ENCODE data around the gene WDR41. TPM values are rescaled to one million over a fixed set of nuclear protein-coding genes. Genes with fewer than 3 reads are reported as not detected.
"Not testable (repeated sequence)": the region's sequence is repeated elsewhere in the genome, so short reads cannot be mapped to it uniquely, and the experiment has no call there.

WDR41 gene
- total RNA-seq, 2 donors from 2014 or later: 6.1 to 7.5 TPM

GRCh38 chr5:77483682-77484081 is 8.4 kb downstream of the WDR41 start:
- DNase-seq: no peak
- Mint-ChIP-seq H3K36me3 (ENCODE audit: low read depth) (peaks cover 2% of the 10 kb centered on the region), H3K4me1 (no peaks in the 10 kb centered on the region), H3K27ac (no peak overlapping the region), H3K4me3 (no peak overlapping the region), H3K27me3 (no peaks in the 10 kb centered on the region)
- ATAC-seq: no peak
- H3K9me3 ChIP-seq (ENCODE audit: control insufficient read depth, low read length, poor library complexity, severe bottlenecking): no peaks in the 10 kb centered on the region

GRCh38 chr5:77475041-77475440 is 17.1 kb downstream of the WDR41 start:
- not testable (repeated sequence) for H3K4me1 Mint-ChIP-seq; H3K27ac Mint-ChIP-seq; ATAC-seq; DNase-seq; H3K36me3 Mint-ChIP-seq (ENCODE audit: low read depth); H3K4me3 Mint-ChIP-seq; H3K27me3 Mint-ChIP-seq; H3K9me3 ChIP-seq (ENCODE audit: control insufficient read depth, low read length, poor library complexity, severe bottlenecking)

- DNase-seq; H3K9me3 ChIP-seq (ENCODE audit: control insufficient read depth, low read length, poor library complexity, severe bottlenecking); H3K36me3 Mint-ChIP-seq (ENCODE audit: low read depth); H3K4me3 Mint-ChIP-seq; H3K27me3 Mint-ChIP-seq; ATAC-seq; H3K4me1 Mint-ChIP-seq; H3K27ac Mint-ChIP-seq: not testable (repeated sequence)
These were observed 23.2 kb downstream of the WDR41 start for GRCh38 chr5:77468875-77469274.

GRCh38 chr5:77463905-77464304 is 28.2 kb downstream of the WDR41 start:
- no peak overlapping the region for H3K27ac Mint-ChIP-seq
- DNase-seq (no peak), ATAC-seq (no peak)
- no peak overlapping the region for H3K4me3 Mint-ChIP-seq
- no peaks in the 10 kb centered on the region for H3K9me3 ChIP-seq (ENCODE audit: control insufficient read depth, low read length, poor library complexity, severe bottlenecking)
- peaks cover 6% of the 10 kb centered on the region for H3K4me1 Mint-ChIP-seq
- no peaks in the 10 kb centered on the region for H3K36me3 Mint-ChIP-seq (ENCODE audit: low read depth)
- no peaks in the 10 kb centered on the region for H3K27me3 Mint-ChIP-seq

GRCh38 chr5:77461287-77461686 is 30.8 kb downstream of the WDR41 start:
- peaks cover 6% of the 10 kb centered on the region for H3K4me1 Mint-ChIP-seq
- H3K4me3 Mint-ChIP-seq: no peak overlapping the region

GRCh38 chr5:77454123-77454522 is 38.0 kb downstream of the WDR41 start:
- DNase-seq (no peak), ATAC-seq (no peak)
- Mint-ChIP-seq H3K4me3 (no peak overlapping the region), H3K27ac (no peak overlapping the region), H3K27me3 (no peaks in the 10 kb centered on the region), H3K36me3 (ENCODE audit: low read depth) (peaks cover 8% of the 10 kb centered on the region), H3K4me1 (no peaks in the 10 kb centered on the region)
- no peaks in the 10 kb centered on the region for H3K9me3 ChIP-seq (ENCODE audit: control insufficient read depth, low read length, poor library complexity, severe bottlenecking)

More at GRCh38 chr5:77461287-77461686, 30.8 kb downstream of the WDR41 start:
- Mint-ChIP-seq H3K36me3 (ENCODE audit: low read depth) (no peaks in the 10 kb centered on the region), H3K27me3 (no peaks in the 10 kb centered on the region), H3K27ac (no peak overlapping the region)
- DNase-seq (no peak), ATAC-seq (no peak)
- H3K9me3 ChIP-seq (ENCODE audit: control insufficient read depth, low read length, poor library complexity, severe bottlenecking): no peaks in the 10 kb centered on the region

- Mint-ChIP-seq H3K36me3 (ENCODE audit: low read depth) (peaks cover 8% of the 10 kb centered on the region), H3K4me1 (no peaks in the 10 kb centered on the region), H3K27ac (no peak overlapping the region), H3K27me3 (no peaks in the 10 kb centered on the region), H3K4me3 (no peak overlapping the region)
- ATAC-seq: no peak
- H3K9me3 ChIP-seq (ENCODE audit: control insufficient read depth, low read length, poor library complexity, severe bottlenecking): no peaks in the 10 kb centered on the region
- DNase-seq: no peak
These were observed 39.8 kb downstream of the WDR41 start for GRCh38 chr5:77452351-77452750.

- Mint-ChIP-seq H3K4me1 (peaks cover 2% of the 10 kb centered on the region), H3K27me3 (no peaks in the 10 kb centered on the region), H3K27ac (no peak overlapping the region), H3K36me3 (ENCODE audit: low read depth) (peaks cover 12% of the 10 kb centered on the region), H3K4me3 (no peak overlapping the region)
- ATAC-seq: no peak
- H3K9me3 ChIP-seq (ENCODE audit: control insufficient read depth, low read length, poor library complexity, severe bottlenecking): no peaks in the 10 kb centered on the region
- no peak for DNase-seq
These were observed 42.1 kb downstream of the WDR41 start for GRCh38 chr5:77449981-77450380.

- no peak overlapping the region for H3K27ac Mint-ChIP-seq
- peaks cover 2% of the 10 kb centered on the region for H3K4me1 Mint-ChIP-seq
- ATAC-seq: no peak
- no peak for DNase-seq
- H3K36me3 Mint-ChIP-seq (ENCODE audit: low read depth): peaks cover 12% of the 10 kb centered on the region
- H3K9me3 ChIP-seq (ENCODE audit: control insufficient read depth, low read length, poor library complexity, severe bottlenecking): no peaks in the 10 kb centered on the region
- H3K27me3 Mint-ChIP-seq: no peaks in the 10 kb centered on the region
- no peak overlapping the region for H3K4me3 Mint-ChIP-seq
These were observed 42.8 kb downstream of the WDR41 start for GRCh38 chr5:77449277-77449676.

GRCh38 chr5:77448831-77449230 is 43.3 kb downstream of the WDR41 start:
- ATAC-seq (no peak), DNase-seq (no peak)
- no peak overlapping the region for H3K4me3 Mint-ChIP-seq
- no peaks in the 10 kb centered on the region for H3K27me3 Mint-ChIP-seq
- no peaks in the 10 kb centered on the region for H3K9me3 ChIP-seq (ENCODE audit: control insufficient read depth, low read length, poor library complexity, severe bottlenecking)
- peaks cover 2% of the 10 kb centered on the region for H3K4me1 Mint-ChIP-seq
- H3K27ac Mint-ChIP-seq: no peak overlapping the region
- peaks cover 10% of the 10 kb centered on the region for H3K36me3 Mint-ChIP-seq (ENCODE audit: low read depth)

GRCh38 chr5:77444356-77444755 is 47.8 kb downstream of the WDR41 start:
- DNase-seq: no peak
- Mint-ChIP-seq H3K36me3 (ENCODE audit: low read depth) (peaks cover 10% of the 10 kb centered on the region), H3K27me3 (no peaks in the 10 kb centered on the region), H3K4me1 (peaks cover 2% of the 10 kb centered on the region), H3K27ac (no peak overlapping the region), H3K4me3 (no peak overlapping the region)
- no peak for ATAC-seq
- no peaks in the 10 kb centered on the region for H3K9me3 ChIP-seq (ENCODE audit: control insufficient read depth, low read length, poor library complexity, severe bottlenecking)

- Mint-ChIP-seq H3K27ac (no peak overlapping the region), H3K27me3 (no peaks in the 10 kb centered on the region), H3K4me1 (peaks cover 2% of the 10 kb centered on the region), H3K36me3 (ENCODE audit: low read depth) (peaks cover 9% of the 10 kb centered on the region), H3K4me3 (no peak overlapping the region)
- DNase-seq (no peak), ATAC-seq (no peak)
- no peaks in the 10 kb centered on the region for H3K9me3 ChIP-seq (ENCODE audit: control insufficient read depth, low read length, poor library complexity, severe bottlenecking)
These were observed 48.4 kb downstream of the WDR41 start for GRCh38 chr5:77443670-77444069.

GRCh38 chr5:77438071-77438470 is 54.0 kb downstream of the WDR41 start:
- peaks cover 13% of the 10 kb centered on the region for H3K36me3 Mint-ChIP-seq (ENCODE audit: low read depth)
- H3K9me3 ChIP-seq (ENCODE audit: control insufficient read depth, low read length, poor library complexity, severe bottlenecking): no peaks in the 10 kb centered on the region
- no peak overlapping the region for H3K27ac Mint-ChIP-seq
- no peak for ATAC-seq
- peaks cover 3% of the 10 kb centered on the region for H3K4me1 Mint-ChIP-seq
- DNase-seq: no peak
- no peak overlapping the region for H3K4me3 Mint-ChIP-seq
- H3K27me3 Mint-ChIP-seq: no peaks in the 10 kb centered on the region

GRCh38 chr5:77437194-77437593 is 54.9 kb downstream of the WDR41 start:
- H3K27ac Mint-ChIP-seq: no peak overlapping the region
- no peak for ATAC-seq
- peaks cover 3% of the 10 kb centered on the region for H3K4me1 Mint-ChIP-seq
- no peak for DNase-seq
- no peaks in the 10 kb centered on the region for H3K27me3 Mint-ChIP-seq
- H3K36me3 Mint-ChIP-seq (ENCODE audit: low read depth): peaks cover 13% of the 10 kb centered on the region
- H3K9me3 ChIP-seq (ENCODE audit: control insufficient read depth, low read length, poor library complexity, severe bottlenecking): no peaks in the 10 kb centered on the region
- no peak overlapping the region for H3K4me3 Mint-ChIP-seq
